ENCODE results near the gene RYR3.
"Not testable (repeated sequence)": the region's sequence is repeated elsewhere in the genome, so short reads cannot be mapped to it uniquely, and the experiment has no call there.

Gene RYR3

GRCh38 chr15:33526532-33526931 is 215.8 kb downstream of the RYR3 start:
- no peak for DNase-seq

- DNase-seq: no peak
Observed at GRCh38 chr15:33533197-33533596, 222.4 kb downstream of the RYR3 start.

DNA sequence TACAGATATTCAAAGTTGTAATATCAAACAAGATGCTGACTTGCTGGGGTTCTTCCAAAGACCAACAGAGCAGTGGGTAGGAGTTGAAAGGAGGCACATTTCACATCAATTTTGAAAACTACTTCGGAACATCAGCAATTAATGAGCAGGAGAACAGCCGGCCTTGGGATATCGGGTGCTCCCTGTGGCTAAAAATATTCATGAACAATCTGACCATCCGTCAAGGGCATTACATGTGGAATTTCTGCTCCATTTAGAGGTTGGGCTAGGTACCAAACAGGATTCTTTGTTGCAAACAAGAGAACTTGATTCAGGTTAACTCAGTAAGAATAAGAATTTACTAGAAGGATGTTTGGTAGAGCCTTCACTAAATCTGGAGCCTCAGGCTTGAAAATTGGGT is 223.9 kb downstream of the RYR3 start:
- DNase-seq: no peak

GRCh38 chr15:33535135-33535534 is 224.4 kb downstream of the RYR3 start:
- no peak for DNase-seq

DNA sequence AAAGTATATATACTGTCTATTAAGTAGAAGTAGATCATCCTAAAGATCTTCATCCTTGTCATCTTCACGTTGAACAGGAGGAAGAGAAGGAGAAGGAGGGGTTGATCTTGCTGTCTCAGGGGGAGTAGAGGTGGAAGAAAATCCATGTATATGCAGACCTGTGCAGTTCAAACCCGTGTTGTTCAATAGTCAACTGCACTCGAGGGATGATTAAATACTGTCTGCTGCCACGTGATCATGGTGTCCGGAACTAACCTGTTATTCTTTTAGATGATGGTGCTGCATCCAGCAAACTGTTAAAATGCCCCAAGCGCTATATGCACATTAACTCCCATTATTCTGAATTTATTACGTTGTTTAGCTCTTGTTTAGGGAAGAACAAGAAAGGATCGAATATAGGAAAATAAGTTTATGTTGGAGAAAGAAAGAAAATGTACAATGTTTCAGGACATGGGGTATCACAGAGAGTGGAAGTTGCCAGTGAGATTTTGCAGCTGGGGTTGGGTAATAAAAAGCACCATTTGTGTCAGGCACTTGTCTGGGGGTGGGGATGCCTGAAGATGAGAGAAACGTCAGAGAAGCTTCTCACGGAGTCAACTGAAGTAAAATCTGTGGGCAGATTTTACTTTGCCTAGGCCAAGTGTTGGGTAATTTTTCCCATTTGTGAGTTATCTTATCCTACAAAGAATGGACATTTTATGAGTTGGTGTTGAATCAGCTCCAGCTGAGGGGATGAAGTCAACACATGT is 229.2 kb downstream of the RYR3 start:
- DNase-seq: no peak

- no peak for DNase-seq
Observed at GRCh38 chr15:33543957-33544356, 233.2 kb downstream of the RYR3 start.

- DNase-seq: no peak
Observed at GRCh38 chr15:33545866-33546265, 235.1 kb downstream of the RYR3 start.

DNA sequence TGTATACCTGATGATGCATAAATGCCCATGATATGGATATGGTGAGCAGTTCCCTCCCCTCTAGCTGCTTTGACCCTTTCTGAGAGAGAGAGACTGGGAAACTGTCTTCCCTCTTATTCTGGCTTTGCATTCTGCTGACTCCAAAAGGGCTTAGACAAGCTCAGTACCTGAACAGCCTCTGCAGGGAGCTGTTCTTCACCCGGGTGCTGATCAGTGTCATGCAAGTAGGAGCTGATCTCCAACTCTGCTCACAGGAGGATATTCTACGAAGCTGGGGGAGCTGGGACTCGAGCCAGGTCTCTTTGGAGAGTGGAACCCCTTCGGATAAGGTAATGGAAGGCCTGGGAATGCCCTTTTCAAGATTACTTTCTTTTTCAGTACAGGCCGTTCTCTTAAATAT is 237.1 kb downstream of the RYR3 start:
- DNase-seq: no peak

DNA sequence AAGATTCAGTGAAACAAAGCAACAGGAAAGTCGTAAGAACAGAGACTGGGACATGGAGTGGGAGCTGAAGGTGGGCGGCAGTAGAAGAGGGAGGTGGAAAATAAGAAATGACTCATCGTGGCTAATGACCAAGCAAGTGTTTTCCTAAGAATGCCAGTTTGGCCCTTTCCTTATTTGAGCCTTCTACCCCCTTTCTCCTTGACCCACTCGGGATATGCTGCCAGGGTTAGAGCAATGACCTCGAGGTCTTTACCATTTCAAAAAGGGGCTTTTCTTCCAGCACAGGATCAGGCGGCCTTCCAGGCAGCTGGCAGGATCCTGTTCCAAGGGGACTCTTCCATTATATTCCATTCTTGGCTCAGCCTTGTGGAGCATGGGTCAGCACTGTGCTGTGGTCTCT is 241.1 kb downstream of the RYR3 start:
- no peak for DNase-seq

DNA sequence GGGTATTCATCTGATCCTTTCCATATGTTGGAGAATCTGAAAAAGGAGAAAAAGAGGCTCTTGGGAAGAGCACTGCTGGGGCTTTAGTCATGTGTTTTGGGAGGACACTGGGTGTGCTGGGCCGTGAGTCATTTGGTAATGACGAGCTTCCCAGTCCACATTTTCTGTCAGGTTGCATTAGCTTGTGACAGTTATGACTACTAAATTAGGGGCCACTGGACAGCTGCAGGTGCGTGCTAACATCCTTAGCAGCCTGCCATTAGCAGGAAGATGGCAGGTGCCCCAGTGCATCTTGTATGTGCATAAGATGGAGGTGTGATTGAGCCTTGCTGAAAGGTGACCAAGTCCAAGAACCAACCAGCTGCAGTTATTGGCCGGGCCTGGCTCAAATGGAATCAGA is 242.4 kb downstream of the RYR3 start:
- no peak for DNase-seq

DNA sequence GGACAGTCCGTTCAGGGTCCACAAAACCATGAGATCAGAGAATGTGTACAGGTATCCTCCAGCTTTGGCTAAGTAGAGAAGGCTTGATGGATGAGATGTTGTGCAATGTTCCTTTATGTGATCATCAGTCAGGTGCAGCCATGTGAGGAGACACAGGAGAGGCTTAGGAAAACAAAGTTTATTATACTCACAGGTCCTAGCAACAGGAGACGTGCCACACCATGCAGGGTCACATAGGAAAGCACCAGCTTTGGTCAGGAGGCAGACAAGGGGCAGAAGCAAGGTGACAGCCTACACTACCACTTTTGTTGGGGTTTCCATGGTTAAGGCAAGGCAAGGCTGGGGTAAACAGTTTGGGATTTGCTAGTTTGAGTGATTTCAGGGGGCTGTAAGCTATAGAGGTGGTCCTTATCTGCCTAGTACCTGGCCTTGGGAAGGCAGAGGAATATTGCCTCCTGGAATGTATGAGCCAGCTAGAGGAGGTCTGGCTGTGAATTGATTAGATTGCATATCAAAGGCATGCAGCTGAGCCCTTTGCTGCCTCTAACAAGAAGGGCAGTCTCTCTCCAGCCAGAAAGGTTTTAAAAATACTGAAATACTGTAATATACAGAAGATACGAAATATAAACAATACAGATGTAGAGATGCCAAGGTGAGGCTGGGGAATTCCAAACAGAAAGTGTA is 248.6 kb downstream of the RYR3 start:
- no peak for DNase-seq

GRCh38 chr15:33561407-33561806 is 250.6 kb downstream of the RYR3 start:
- DNase-seq: no peak

DNA sequence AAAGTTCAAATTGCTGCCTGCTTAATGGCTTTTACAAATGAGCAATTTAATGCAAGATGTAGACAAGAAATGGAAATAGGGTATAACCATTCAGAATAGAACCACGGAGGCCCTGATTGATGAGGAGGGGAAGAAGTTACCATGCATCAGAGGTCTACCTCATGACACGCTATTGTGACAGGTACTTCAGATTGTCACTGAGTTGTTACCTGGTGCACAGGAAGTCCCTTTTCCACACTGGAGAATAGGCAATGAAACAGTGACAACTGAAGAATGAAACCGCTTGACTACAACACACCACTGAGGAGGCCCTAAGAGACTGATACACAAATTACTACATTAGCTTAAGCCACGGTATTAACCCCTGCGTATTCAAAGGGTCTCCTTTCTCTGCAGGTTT is 251.2 kb downstream of the RYR3 start:
- DNase-seq: no peak

DNA sequence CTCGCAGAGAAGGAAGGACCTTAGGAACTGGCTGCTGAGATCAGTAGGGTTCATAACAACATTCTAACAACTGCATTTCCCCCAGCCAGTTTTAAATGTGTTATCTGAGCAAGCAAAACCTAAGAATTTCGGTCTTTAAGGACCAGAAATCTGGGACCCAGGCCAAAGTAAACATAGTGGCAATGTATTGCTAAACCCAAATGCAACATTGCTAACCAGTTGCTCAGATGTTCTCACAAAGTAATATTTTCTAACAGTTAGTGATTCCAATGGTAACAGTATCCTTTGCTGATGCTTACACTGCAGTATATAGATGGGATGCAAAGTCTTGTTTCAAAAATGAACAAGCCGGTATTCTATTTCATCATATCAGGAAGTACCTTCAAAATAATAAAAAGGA is 254.3 kb downstream of the RYR3 start:
- no peak for DNase-seq

DNA sequence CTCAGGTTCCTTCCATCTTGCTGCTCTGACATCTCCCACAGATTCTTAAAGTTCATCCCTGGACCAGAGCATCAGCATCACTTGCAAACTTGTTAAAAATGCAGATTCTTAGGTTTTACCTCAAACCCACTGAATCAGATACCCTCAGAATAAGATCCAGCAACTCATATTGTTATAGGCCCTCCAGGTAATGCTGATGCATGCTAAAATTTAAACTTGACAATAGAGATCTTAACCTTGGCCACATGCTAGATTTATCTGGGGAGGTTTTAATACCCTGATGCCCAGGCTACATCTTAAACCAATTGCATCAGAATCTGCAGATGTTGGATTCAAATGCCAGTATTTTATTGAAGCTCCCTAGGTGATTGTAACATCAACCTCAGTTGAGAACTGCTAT is 256.9 kb downstream of the RYR3 start:
- DNase-seq: no peak

- DNase-seq: no peak
Observed at GRCh38 chr15:33569036-33569435, 258.3 kb downstream of the RYR3 start.

- DNase-seq: not testable (repeated sequence)
Observed at GRCh38 chr15:33577911-33578310, 267.1 kb downstream of the RYR3 start.

DNA sequence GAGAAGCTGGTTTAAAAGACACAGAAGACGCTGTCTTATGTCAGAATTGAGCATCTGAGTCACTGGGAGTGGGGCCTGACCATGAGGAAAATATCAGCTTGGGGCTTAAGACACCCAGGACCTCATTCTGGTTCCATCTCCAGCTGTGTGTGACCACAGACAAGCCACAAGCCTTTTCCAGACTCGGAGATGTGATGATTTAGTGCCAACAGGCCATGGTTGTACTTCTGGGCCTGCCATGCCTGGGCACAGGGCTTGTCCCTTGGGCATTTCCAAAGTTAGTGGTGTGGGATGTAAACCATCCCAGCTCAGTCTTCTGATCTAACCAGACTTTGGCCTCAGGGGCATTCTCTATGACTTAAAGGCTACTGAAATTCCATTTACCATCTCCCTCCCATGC is 269.8 kb downstream of the RYR3 start:
- DNase-seq: no peak

- no peak for DNase-seq
Observed at GRCh38 chr15:33581032-33581431, 270.3 kb downstream of the RYR3 start.

DNA sequence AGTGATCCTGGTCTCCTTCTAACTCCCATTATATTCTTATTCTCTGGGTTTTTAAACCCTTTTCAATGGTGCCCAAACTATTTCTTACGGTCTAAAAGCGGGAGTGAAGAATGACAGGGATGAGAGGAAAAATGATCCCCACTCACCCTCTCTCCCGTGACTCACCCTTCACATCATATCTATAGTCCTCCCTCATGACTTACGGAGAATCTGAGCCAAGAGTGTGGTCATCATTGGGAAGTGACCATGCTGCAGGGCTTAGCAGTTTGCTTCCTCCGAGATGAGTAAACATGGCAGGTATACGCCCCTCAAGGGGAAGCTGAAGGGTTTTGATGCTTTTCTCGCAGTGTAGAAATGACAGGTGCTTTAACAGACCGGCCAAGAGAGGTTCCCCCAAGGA is 274.0 kb downstream of the RYR3 start:
- no peak for DNase-seq

DNA sequence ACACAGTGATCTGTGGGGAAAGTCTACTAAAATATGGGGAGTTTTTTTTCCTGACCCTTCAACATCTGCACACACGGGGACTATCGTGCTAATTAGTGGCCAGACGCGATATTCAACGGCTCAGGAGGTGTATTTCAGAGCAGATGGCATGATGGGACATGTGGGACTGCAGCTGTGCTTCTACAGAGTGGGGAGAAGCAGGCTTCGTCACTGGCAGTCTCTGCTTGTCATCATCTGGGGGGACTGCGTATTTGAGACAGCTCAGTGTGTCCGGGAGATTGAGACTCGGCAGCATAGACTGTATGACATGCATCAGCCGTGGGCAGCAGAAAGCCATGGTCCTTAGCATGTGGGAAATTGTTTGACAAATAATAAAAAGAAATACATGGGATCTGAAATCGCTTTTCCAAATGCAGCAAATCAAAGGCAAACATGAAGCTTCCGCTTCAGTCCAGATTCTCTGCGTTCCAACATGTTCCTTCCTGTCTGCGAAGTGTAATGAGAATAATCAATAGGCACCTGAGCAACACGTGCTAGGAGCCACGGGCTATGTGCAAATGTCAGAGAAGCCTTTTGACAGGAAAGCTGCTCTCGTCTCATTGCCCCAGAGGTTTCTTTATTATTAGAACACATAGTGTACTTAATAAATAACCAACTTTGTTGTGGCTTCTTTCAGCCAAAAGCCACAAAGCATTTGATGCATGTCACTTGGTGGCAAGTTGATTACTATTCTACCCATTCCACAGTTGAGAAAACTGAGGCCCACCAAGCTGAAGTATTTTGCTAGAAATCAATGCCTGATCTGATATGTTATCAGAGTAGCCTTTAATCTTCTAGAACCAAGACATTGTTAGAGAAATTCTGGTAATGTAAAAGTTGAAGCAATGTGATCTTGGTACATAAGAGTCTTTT is 276.3 kb downstream of the RYR3 start:
- no peak for DNase-seq

- no peak for DNase-seq
Observed at GRCh38 chr15:33587773-33588172, 277.0 kb downstream of the RYR3 start.

- DNase-seq: no peak
Observed at GRCh38 chr15:33592864-33593263, 282.1 kb downstream of the RYR3 start.

DNA sequence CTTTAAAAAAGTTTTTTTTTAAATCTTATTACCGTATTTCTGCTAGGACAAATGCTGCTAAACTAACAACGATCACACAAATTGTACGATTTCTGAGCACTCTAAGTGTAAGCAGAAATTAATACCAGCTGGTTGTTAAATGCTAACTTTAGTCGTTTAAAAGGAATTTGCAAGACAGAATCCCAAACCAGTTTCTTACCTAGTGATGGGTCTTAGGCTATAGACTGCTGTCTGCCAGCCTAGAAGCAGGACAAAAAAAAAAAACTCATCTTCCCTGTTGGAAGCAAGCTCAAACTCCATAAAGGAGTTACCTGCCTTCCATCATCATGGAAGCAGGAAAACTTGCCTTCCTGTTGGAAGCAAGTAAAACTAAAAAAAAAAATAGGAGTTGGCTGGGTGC is 287.6 kb downstream of the RYR3 start:
- not testable (repeated sequence) for DNase-seq
